SK-N-SH treated with all-trans-retinoic acid at 6 μM for 48 hours (cell line): ENCODE measurements around the gene CLDN16.

Experiments
- ATAC-seq: fragments of 200-7000 bp; cut with Tn5 transposase; 3 replicates; pipeline ENCODE4 v1.9.1; 2020; ENCODE audit warnings: mild to moderate bottlenecking, moderate library complexity
- ARNTL ChIP-seq: fragments of 450-650 bp; formaldehyde crosslinking; IDR thresholded peaks from 2 replicates; pipeline ENCODE4 v1.5.0; 2020; ENCODE audit warnings: low read depth, mild to moderate bottlenecking, moderate library complexity, borderline replicate concordance
- BACH2 ChIP-seq: fragments of 250-450 bp; sonication (Bioruptor Pico); IDR thresholded peaks from 2 replicates; pipeline ENCODE4 v1.9.0; 2021; ENCODE audit warnings: mild to moderate bottlenecking, borderline replicate concordance
- CSDC2 ChIP-seq: fragments of 250-450 bp; sonication (Bioruptor Pico); IDR thresholded peaks from 2 replicates; pipeline ENCODE4 v1.5.0; 2020; ENCODE audit warnings: mild to moderate bottlenecking, moderate library complexity
- CSRNP3 ChIP-seq: fragments of 250-450 bp; sonication (Bioruptor Pico); IDR thresholded peaks from 2 replicates; pipeline ENCODE4 v1.5.1; 2021; ENCODE audit warnings: mild to moderate bottlenecking, moderate library complexity
- ESRRG ChIP-seq: fragments of 250-450 bp; sonication (Bioruptor Pico); IDR thresholded peaks from 2 replicates; pipeline ENCODE4 v1.6.1; 2021; ENCODE audit warnings: mild to moderate bottlenecking
- GLIS3 ChIP-seq: fragments of 250-450 bp; sonication (Bioruptor Pico); IDR thresholded peaks from 2 replicates; pipeline ENCODE4 v1.5.0; 2020; ENCODE audit warnings: mild to moderate bottlenecking, moderate library complexity
- ISL1 ChIP-seq: fragments of 250-450 bp; sonication (Bioruptor Pico); IDR thresholded peaks from 2 replicates; pipeline ENCODE4 v2.1.2; 2022; ENCODE audit warnings: mild to moderate bottlenecking, moderate library complexity
- OSR1 ChIP-seq: fragments of 250-450 bp; sonication (Bioruptor Pico); IDR thresholded peaks from 2 replicates; pipeline ENCODE4 v1.8.0; 2022; ENCODE audit warnings: moderate library complexity, mild to moderate bottlenecking, inconsistent platforms
- PPARA ChIP-seq: fragments of 250-450 bp; sonication (Bioruptor Pico); IDR thresholded peaks from 2 replicates; pipeline ENCODE4 v1.5.0; 2020; ENCODE audit warnings: mild to moderate bottlenecking, borderline replicate concordance
- SNAI2 ChIP-seq: fragments of 250-450 bp; sonication (Bioruptor Pico); IDR thresholded peaks from 2 replicates; pipeline ENCODE4 v1.5.0; 2020; ENCODE audit warnings: mild to moderate bottlenecking, moderate library complexity
- TCF4 ChIP-seq: fragments of 250-450 bp; sonication (Bioruptor Pico); IDR thresholded peaks from 2 replicates; pipeline ENCODE4 v1.8.0; 2021; ENCODE audit warnings: mild to moderate bottlenecking, moderate library complexity, borderline replicate concordance
- TOX ChIP-seq: fragments of 250-450 bp; sonication (Bioruptor Pico); IDR thresholded peaks from 2 replicates; pipeline ENCODE4 v1.8.0; 2021; ENCODE audit warnings: mild to moderate bottlenecking, moderate library complexity, borderline replicate concordance
- TSHZ2 ChIP-seq: fragments of 250-450 bp; sonication (Bioruptor Pico); IDR thresholded peaks from 2 replicates; pipeline ENCODE4 v1.5.0; 2020; ENCODE audit warnings: mild to moderate bottlenecking, moderate library complexity
- ZC3H10 ChIP-seq: fragments of 250-450 bp; sonication (Bioruptor Pico); IDR thresholded peaks from 2 replicates; pipeline ENCODE4 v1.5.1; 2021; ENCODE audit warnings: mild to moderate bottlenecking, moderate library complexity
- ZFP3 ChIP-seq: fragments of 250-450 bp; sonication (Bioruptor Pico); IDR thresholded peaks from 2 replicates; pipeline ENCODE4 v1.5.0; 2020; ENCODE audit warnings: mild to moderate bottlenecking, moderate library complexity
- ZNF565 ChIP-seq: fragments of 450-650 bp; formaldehyde crosslinking; conservative IDR thresholded peaks from 2 replicates; pipeline ENCODE4 v1.5.0; 2020; ENCODE audit warnings: low read depth, mild to moderate bottlenecking, moderate library complexity
- ZNF70 ChIP-seq: fragments of 450-650 bp; formaldehyde crosslinking; IDR thresholded peaks from 2 replicates; pipeline ENCODE4 v1.5.0; 2020; ENCODE audit warnings: mild to moderate bottlenecking, moderate library complexity
- ZNF8 ChIP-seq: fragments of 450-650 bp; formaldehyde crosslinking; IDR thresholded peaks from 2 replicates; pipeline ENCODE4 v1.5.0; 2020; ENCODE audit warnings: mild to moderate bottlenecking, moderate library complexity
- TF ChIP-seq, protein P1 (sequence below): fragments of 250-450 bp; sonication (Bioruptor Pico); IDR thresholded peaks from 2 replicates; pipeline ENCODE4 v1.5.1; 2020; ENCODE audit warnings: low read depth, mild to moderate bottlenecking, moderate library complexity
- TF ChIP-seq, protein P2 (sequence below): fragments of 250-450 bp; sonication (Bioruptor Pico); IDR thresholded peaks from 2 replicates; pipeline ENCODE4 v1.8.0; 2020; ENCODE audit warnings: mild to moderate bottlenecking, moderate library complexity, borderline replicate concordance

Gene CLDN16

DNA sequence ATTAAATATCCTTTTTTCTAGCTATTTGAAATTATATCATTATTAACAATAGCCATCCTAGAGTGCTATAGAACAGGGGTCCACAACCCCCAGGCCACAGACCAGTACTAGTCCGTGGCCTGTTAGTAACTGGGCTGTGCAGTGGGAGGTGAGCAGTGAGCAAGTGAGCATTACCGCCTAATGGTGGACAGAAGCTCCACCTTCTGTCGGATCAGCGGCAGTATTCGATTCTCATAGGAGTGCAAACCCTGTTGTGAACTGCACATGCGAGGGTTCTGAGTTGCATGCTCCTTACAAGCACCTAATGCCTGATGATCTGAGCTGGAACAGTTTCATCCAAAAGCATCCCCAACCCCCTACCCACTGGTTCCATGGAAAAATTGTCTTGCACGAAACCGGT, 11.7 kb downstream of the CLDN16 start:
- no peak for TF ChIP-seq ZFP3
- ATAC-seq, result no peak

DNA sequence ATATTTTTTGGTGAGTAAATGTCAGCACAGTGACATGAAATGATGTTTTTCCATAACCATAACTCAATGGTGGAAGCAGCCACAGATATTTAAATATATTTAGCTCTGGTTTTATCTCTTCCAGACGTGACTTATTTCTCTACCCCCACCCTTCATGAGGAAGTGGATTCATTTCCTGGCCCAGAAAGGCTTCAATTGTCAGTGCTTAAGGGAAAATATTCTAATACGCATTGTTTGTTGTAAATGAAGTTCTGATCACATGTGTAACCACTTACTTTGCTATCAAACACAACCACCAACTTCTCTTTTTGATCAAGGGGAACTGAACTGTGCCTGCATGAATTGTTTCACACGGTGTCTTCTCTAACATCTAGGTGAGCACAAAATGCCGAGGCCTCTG, 14.0 kb downstream of the CLDN16 start:
- TF ChIP-seq ZNF565 (CRISPR knock-in tag) (no peak), ZFP3 (no peak), ZNF70 (no peak)
- TF ChIP-seq, protein P1, sequence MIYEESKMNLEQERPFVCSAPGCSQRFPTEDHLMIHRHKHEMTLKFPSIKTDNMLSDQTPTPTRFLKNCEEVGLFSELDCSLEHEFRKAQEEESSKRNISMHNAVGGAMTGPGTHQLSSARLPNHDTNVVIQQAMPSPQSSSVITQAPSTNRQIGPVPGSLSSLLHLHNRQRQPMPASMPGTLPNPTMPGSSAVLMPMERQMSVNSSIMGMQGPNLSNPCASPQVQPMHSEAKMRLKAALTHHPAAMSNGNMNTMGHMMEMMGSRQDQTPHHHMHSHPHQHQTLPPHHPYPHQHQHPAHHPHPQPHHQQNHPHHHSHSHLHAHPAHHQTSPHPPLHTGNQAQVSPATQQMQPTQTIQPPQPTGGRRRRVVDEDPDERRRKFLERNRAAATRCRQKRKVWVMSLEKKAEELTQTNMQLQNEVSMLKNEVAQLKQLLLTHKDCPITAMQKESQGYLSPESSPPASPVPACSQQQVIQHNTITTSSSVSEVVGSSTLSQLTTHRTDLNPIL (CRISPR knock-in tag), result no peak
- no peak for ATAC-seq

DNA sequence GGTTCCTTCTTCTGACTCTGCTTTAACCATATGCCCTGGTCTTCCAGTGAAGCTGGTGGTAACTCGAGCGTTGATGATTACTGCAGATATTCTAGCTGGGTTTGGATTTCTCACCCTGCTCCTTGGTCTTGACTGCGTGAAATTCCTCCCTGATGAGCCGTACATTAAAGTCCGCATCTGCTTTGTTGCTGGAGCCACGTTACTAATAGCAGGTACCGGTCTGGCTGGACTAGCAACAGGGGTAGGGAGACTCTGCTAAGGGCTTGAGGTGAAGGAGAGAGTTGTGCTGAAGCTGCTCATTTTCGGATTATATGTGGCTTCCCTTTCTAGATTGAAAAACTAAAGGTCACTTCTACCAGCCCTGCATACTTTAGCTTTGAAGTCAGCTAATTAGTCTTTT, 16.8 kb downstream of the CLDN16 start:
- ATAC-seq, result no peak
- TF ChIP-seq ISL1 (CRISPR knock-in tag) (no peak), SNAI2 (no peak), ARNTL (CRISPR knock-in tag) (no peak), ZNF565 (CRISPR knock-in tag) (no peak), TOX (CRISPR knock-in tag) (no peak), ZNF8 (CRISPR knock-in tag) (no peak), ZC3H10 (CRISPR knock-in tag) (no peak), PPARA (CRISPR knock-in tag) (no peak), ESRRG (CRISPR knock-in tag) (no peak), CSRNP3 (CRISPR knock-in tag) (no peak), CSDC2 (no peak), OSR1 (no peak), TCF4 (CRISPR knock-in tag) (no peak), GLIS3 (CRISPR knock-in tag) (no peak), ZNF70 (no peak), TSHZ2 (CRISPR knock-in tag) (no peak)
- TF ChIP-seq, protein P1 (CRISPR knock-in tag), result no peak
- TF ChIP-seq, protein P2, sequence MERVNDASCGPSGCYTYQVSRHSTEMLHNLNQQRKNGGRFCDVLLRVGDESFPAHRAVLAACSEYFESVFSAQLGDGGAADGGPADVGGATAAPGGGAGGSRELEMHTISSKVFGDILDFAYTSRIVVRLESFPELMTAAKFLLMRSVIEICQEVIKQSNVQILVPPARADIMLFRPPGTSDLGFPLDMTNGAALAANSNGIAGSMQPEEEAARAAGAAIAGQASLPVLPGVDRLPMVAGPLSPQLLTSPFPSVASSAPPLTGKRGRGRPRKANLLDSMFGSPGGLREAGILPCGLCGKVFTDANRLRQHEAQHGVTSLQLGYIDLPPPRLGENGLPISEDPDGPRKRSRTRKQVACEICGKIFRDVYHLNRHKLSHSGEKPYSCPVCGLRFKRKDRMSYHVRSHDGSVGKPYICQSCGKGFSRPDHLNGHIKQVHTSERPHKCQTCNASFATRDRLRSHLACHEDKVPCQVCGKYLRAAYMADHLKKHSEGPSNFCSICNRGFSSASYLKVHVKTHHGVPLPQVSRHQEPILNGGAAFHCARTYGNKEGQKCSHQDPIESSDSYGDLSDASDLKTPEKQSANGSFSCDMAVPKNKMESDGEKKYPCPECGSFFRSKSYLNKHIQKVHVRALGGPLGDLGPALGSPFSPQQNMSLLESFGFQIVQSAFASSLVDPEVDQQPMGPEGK (CRISPR knock-in tag), result no peak

DNA sequence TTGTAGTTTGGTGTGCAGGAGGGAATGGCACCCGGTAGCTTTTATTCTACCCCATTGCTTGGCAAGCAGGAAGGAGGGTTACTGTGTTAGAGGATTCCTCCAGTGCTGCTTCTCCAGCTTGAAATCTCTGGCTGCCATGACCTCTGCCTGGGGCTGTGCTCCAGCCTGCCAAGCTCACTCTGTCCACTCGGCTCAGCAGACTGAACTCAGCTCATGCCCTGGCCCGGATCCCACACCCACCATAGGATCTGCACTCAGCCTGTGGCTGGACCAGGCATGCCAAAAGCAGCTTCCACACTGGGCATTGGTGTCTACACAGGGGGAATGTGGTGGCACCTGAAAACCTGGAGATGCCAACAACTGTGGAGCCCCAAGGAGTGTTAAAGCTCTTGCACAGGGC, 26.3 kb downstream of the CLDN16 start:
- no peak for TF ChIP-seq ZNF70
- no peak for TF ChIP-seq ZNF565 (CRISPR knock-in tag)
- no peak for TF ChIP-seq ZC3H10 (CRISPR knock-in tag)
- TF ChIP-seq, protein P2 (CRISPR knock-in tag), result no peak
- TF ChIP-seq CSDC2, result no peak
- TF ChIP-seq SNAI2, result no peak
- no peak for TF ChIP-seq BACH2
- ATAC-seq, result no peak
